Amniotic stem cell (primary cell): ENCODE measurements around the gene SRRD.
"Not testable (repeated sequence)": the region's sequence is repeated elsewhere in the genome, so short reads cannot be mapped to it uniquely, and the experiment has no call there.

ENCODE experiments used
- DNase-seq: peaks from one replicate; lab custom pipeline; 2025; lab: John Stamatoyannopoulos, UW

Gene SRRD

GRCh38 chr22:26483439-26484359 lies at the start of gene SRRD, which contains the start of gene HPS4:
TSS of gene SRRD (plus strand) at chr22:26483877. CDS start at chr22:26483891, 14 bp downstream.
TSS of gene HPS4 (minus strand) at chr22:26483783. CDS start at chr22:26481762, 2,021 bp downstream.
- DNase-seq, result peak; percentile 66

GRCh38 chr22:26435327-26436093 lies 48.2 kb upstream of the SRRD start:
- DNase-seq, result no peak

- DNase-seq, result no peak
Measured at GRCh38 chr22:26436903-26437515, 46.7 kb upstream of the SRRD start.

- no peak for DNase-seq
Measured at GRCh38 chr22:26437694-26438392, 45.8 kb upstream of the SRRD start.

- DNase-seq, result not testable (repeated sequence)
Measured at GRCh38 chr22:26438776-26439175, 44.9 kb upstream of the SRRD start.

- DNase-seq, result no peak
Measured at GRCh38 chr22:26439559-26439958, 44.1 kb upstream of the SRRD start.

GRCh38 chr22:26442086-26442756 lies 41.5 kb upstream of the SRRD start:
- DNase-seq, result no peak

GRCh38 chr22:26443901-26444690 lies 39.6 kb upstream of the SRRD start:
- DNase-seq, result no peak

GRCh38 chr22:26444777-26445176 lies 38.9 kb upstream of the SRRD start:
- DNase-seq, result no peak

- no peak for DNase-seq
Measured at GRCh38 chr22:26445577-26446275, 38.0 kb upstream of the SRRD start.

GRCh38 chr22:26446808-26447515 lies 36.7 kb upstream of the SRRD start:
- no peak for DNase-seq

GRCh38 chr22:26447584-26448329 lies 35.9 kb upstream of the SRRD start:
- DNase-seq, result no peak

GRCh38 chr22:26448334-26448733 lies 35.3 kb upstream of the SRRD start:
- DNase-seq, result no peak

- no peak for DNase-seq
Measured at GRCh38 chr22:26448941-26449340, 34.7 kb upstream of the SRRD start.

- no peak for DNase-seq
Measured at GRCh38 chr22:26450453-26451185, 33.1 kb upstream of the SRRD start.

- DNase-seq, result no peak
Measured at GRCh38 chr22:26452236-26453016, 31.3 kb upstream of the SRRD start.

- DNase-seq, result no peak
Measured at GRCh38 chr22:26453216-26453615, 30.5 kb upstream of the SRRD start.
